HG03175 (cell line): ENCODE results near the gene COX5B.
"Not testable (repeated sequence)": the region's sequence is repeated elsewhere in the genome, so short reads cannot be mapped to it uniquely, and the experiment has no call there.

ENCODE experiments used
- ATAC-seq: cut with Tn5 transposase; IDR thresholded peaks from one replicate; pipeline ENCODE4 v1.9.1; 2021; ENCODE audit warnings: mild to moderate bottlenecking, moderate library complexity; ENCODE audit not compliant: unreplicated experiment

Gene COX5B, protein sequence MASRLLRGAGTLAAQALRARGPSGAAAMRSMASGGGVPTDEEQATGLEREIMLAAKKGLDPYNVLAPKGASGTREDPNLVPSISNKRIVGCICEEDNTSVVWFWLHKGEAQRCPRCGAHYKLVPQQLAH

DNA sequence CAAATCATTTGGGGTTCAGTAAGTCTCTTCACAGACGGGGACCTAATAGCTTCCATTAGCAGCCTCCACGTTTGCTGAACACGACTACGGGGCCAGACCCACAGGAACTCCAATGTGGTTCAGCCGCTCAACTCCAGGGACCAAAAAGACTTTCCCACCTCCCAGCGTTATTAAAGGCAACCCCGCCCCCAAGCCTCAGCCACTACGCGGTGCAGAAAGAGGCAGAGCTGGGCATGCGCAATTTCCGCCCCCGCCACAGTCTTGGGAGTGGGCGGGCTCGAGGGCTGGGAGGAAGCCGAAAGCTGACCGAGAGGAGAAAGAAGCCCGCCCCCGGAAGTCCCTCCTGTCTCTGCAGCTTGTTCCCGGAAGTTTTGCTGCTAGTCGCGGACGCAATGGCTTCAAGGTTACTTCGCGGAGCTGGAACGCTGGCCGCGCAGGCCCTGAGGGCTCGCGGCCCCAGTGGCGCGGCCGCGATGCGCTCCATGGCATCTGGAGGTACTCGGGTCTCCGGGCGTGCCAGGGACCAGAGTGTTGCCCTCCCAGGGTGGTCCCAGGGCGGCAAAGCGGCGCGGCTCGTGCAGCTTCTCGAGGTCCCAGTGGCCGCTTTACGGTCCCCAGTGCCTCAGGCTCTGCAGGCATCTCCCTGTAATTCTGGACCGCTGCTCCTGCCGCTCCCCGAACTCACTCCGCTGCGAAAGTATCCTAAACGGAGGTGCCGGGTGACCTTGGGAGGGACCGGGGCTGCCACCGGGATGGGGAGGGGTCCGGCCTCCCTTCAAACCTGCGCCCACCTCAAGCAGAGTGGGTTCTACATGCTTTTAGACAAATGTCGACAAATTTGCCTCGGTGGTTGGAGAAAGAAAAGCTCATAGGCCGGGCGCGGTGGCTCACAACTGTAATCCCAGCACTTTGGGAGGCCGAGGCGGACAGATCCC, at the start of gene COX5B:
Gene COX5B (plus strand): TSS at position 368 of the 935 bp plus-strand sequence. CDS start 25 bp downstream, at position 393.
- ATAC-seq: peak; percentile 97

DNA sequence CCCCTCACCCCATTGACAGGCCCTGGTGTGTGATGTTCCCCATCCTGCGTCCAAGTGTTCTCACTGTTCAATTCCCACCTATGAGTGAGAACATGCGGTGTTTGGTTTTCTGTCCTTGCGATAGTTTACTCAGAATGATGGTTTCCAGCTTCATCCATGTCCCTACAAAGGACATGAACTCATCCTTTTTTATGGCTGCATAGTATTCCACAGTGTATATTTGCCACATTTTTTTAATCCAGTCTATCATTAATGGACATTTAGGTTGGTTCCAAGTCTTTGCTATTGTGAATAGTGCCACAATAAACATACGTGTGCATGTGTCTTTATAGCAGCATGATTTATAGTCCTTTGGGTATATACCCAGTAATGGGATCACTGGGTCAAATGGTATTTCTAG, 49.7 kb upstream of the COX5B start:
- not testable (repeated sequence) for ATAC-seq

DNA sequence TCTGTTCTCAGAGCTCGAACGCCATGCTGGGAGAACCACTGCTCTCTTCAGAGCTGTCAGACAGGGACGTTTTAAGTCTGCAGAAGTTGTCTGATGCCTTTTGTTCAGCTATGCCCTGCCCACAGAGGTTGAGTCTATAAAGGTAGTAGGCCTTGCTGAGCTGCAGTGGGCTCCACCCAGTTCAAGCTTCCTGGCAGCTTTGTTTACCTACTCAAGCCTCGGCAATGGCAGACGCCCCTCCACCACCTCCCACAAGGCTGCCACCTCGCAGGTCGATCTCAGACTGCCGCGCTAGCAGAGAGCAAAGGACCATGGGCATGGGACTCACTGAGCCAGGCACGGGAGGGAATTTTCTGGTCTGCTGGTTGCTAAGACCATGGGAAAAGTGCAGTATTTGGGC, 44.3 kb upstream of the COX5B start:
- ATAC-seq: not testable (repeated sequence)

DNA sequence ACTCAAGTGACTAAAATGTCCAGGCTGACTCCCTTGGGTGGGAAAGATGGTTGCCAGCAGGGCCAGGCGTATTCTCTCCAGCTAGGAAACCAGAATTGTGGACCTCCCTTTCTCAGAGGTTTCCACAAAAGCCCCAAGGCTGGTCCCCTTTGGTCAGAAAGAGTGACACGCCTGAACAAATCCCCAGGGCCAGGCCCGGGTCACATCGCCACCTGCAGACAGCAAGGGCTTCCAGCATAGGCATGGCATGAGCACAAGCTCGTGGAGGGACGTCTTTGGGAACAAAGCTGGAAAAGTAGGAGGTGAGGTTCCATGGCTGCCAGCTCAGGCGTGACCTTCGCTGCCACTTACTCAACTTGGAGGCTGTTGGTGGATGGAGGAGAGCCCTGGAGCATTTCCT, 40.8 kb upstream of the COX5B start:
- not testable (repeated sequence) for ATAC-seq

DNA sequence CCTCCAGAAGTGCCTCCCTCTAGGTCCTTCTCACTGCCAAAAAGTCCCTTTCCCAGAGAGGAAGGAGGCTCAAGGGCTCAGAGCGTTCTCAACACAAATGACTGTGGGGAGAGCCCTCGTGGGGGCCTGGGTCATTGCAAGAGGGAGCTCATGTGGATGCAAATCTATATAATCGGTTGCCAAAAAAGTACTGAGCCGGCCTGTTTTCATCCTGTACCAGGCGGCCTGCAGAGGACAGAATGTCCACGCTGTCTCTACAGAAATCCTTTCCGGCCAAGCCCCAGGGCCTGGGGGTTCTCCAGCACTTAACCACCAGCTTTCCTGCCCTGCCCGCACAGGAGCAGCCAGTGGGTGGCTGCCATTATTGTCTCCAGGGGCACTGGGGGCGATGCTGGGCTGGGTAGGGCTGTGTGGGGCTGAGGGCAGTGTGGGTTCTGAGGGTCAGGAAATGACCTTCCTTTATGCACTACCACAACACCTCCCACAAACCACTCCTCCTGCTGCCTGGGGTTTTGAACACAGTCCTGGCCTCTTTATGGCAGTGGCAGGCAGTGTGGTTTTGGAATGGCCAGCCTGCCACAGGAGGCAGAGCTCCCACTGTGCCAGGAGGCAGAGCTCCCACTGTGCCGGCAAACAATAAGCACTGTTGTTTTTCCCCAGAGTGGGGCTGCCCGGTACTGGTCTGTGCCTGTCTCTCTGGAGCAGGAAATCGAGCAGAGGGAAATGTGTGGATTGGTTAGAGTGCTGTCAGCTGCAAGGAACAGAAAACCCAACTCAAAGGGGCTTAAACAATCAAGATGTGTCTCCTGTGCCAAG, 40.1 kb upstream of the COX5B start:
- ATAC-seq: not testable (repeated sequence)

DNA sequence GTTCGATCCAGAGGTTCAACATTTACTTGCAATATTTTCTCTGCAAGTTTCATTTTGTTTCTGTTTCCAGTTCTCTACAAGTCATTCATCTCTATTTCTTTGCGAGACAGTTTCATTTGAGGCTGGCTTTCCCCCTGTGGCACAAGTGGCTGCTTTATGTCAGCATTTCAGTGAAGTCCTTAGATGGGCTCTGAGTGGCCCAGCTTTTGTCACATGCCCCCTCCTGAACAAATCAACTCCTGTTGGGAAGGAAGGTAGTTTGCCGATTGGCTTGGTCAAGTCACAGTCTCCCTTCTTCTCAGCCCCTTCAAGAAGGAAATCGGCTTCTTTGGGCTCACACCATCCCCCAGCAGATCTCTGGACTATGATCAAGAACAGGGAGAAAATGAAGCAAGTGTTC, 37.1 kb upstream of the COX5B start:
- not testable (repeated sequence) for ATAC-seq

DNA sequence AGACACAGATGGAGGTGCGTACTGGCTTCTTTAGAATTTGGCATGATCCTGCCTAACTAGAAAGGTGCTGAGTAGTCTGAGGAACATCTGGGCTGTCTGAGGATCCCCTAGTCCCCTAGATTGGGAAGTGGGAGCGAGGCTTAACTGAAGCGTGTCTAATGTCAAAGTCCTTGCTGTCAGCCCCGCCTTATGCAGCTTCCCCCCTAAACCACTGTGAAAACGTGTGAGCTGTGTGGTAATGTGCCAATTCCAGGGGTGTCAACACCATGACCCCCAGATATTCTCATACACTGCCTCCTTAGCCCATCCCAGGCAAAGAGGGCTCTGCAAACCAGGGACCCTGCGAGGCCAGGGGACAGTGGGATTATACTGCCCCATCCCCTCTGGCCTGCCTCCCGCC, 34.0 kb upstream of the COX5B start:
- not testable (repeated sequence) for ATAC-seq

DNA sequence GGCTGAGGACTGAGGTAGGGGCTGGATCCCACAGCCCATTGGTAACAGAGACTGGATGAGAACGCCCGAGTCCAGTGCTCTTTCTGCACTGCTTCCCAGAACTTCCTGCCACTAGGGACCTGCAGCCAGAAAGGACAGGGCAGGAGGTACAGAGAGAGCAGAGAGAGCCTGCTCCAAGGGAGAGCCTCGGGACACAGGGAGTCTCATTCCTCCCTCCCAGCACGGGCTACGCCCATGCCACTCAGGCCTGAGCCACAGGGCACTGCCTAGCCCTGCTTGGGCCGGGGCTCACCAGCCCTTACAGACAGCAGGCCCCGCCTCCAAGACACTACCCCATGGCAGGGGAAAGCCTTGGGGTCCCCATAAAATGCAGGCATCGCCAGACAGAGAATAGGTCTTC, 30.1 kb upstream of the COX5B start:
- not testable (repeated sequence) for ATAC-seq

DNA sequence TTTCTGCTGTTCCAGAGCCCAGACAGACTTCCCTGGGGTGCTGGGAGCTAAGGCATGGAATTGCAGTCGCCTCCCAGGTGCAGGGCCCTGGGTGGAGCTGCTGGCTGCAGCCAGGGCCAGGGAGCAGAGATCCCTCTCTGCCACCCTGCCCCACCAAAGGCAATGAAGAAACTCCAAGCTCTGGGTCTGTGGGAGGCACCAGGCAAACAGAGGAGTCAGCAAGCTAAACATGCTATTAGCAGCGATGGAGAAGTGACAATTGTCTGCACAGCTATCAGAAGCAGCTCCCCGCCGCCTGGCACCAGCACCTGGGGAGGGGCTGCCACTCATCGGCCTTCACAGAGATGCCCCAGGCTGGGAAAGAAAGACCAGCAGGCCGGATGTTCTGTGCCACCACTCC, 28.0 kb upstream of the COX5B start:
- no peak for ATAC-seq

DNA sequence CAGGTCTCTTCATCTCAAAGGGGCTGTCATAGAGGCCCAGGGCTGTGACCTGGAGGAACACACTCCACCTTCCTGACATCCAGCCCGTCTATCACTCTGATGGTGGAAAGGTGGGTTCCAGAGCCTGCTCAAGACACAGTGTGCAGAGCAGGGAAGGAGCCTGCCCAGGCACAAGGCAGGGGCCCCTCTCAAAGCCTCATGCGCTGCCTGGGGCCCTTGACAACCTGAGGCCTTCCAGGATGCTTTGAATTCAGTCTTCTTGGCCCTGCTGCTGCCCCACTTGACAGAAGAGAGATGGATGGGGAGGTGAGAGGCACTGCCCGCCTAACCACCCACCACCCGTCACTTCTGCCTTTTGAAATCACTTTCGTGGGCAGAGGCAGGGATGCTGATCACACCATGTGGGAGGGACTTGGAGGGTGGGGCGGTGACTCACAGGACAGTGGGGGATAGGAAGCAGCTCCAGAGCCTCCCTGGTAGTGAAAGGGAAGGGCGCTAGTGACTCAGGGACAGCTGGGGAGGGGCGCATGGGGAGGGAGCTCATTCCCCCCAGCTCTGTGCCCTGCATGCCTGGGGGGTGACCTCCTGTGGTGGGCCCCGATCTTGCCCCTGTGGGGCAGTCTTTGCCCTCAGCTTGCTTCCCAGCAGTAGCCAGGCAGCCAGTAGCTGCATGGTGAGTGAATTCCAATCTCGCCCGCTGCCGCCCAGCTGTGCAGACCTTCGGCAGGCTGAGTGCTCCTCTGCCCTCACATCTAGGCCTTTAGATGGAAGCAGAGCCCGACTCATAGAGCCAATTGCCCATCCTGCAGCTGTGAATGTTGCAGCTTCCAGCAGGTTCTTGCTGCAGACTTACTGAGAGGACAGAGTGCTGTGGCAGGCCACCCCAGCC, 26.7 kb upstream of the COX5B start:
- ATAC-seq: not testable (repeated sequence)

DNA sequence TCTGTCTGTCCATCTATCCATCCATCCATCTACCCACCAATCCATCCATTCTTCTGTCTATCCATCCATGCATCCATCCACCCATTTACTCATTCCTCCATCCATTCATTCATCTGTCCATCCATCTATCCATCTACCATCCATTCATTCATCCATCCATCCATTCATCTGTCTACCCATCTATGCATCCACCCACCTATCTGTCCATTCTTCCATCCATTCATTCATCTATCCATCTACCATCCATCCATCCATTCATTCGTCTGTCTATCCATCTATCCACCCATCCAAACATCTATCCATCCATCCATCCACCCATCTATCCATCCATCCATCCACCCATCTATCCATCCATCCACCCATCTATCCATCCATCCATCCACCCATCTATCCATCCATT, 25.4 kb upstream of the COX5B start:
- ATAC-seq: not testable (repeated sequence)

DNA sequence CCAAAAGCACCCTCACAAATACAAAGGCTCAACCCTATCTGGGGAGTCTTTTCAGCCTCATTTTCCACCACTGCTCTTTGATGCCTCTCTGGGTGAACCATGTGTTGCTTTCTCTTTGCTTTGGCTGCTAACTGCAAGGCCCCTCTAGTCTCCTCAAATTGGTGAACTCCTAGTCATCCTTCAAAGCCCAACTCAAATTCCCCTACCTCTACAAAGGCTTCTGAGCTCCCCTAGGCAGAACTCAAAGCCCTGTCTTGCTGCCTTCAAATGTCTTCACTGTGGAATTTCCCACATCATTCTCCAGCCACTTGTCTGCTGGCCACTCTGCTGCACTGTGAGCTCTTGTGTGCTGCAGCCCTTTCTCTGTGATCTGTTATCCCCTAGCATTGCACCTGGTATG, 22.9 kb upstream of the COX5B start:
- ATAC-seq: not testable (repeated sequence)

DNA sequence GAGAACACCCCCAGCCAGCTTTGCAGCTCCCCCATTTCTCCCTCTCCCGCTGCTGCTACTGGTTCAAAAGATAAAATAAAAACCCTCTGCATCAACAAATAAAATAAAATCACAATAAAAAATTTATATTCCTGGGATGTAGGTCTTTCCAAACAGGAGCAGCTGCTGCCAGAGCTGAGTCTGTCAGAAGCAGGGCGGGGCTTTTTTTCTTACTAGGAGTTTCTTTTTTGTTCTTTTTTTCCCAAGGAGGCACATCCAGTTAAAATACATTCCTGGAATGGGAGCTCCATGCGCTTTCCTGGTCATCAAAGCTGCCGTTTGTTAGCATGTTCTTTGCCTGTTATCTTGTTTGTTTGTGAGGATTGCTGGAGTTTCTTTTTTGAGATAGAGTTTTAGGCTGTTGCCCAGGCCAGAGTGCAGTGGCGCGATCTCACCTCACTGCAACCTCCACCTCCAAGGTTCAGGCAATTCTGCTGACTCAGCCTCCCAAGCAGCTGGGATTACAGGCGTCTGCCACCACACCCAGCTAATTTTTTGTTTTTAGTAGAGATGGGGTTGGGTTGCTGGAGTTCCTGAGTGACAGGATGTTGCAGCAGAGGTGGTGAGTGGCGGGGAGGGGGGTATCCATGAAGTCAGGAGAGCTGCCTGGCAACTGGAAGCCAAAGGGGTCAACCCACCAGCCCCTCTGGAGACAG, 20.4 kb upstream of the COX5B start:
- not testable (repeated sequence) for ATAC-seq

DNA sequence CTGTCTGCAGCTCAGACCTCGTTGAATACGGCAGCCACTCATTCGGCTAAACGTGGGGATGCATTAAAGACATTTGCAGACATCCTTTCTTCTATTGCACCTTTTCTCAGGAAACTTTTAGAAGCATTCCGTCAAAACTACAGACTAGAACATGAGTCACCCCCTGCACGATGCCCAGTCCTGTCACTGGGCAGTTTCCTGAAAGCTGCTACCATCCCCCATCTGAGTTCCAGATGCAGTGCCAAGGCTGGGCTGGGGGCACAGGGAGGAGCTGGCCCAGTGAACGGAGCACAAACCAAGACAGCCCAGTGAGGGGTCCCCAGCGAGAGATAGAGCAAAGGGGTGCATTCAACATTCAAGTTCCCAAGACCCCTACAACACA, 19.8 kb upstream of the COX5B start:
- not testable (repeated sequence) for ATAC-seq

DNA sequence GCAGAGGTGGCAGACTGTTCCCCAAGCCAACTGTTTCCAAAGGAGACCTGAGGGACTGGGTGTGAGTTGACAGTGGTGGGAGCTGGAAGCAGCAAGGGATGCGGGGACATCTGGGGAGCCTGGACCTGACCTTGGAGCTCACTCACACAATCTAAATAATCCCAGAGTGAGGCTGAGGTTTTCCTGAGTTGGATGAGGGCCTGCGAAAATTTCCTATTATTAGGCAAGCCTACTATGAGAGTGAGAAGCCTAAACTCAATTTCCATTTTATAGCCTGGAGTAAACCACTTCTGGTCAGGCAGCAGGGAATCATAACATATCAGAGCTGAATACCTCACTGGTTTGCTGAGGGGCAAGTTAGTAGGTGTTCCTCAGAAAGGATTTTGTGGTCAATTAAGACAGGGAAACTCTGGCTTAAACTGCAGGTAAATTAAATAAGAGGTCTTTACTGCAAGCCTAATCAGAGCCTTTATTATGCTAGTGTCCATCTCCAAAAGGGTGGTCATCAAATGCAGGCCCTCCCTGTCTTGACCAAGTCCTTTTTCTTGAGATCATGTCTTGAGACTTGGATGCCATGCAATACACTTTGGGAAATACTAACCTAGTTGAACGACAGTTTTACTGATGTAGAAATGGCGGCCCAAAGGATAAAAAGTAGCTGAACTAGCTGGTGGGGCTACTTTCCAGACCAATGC, 1.7 kb upstream of the COX5B start:
- ATAC-seq: no peak

DNA sequence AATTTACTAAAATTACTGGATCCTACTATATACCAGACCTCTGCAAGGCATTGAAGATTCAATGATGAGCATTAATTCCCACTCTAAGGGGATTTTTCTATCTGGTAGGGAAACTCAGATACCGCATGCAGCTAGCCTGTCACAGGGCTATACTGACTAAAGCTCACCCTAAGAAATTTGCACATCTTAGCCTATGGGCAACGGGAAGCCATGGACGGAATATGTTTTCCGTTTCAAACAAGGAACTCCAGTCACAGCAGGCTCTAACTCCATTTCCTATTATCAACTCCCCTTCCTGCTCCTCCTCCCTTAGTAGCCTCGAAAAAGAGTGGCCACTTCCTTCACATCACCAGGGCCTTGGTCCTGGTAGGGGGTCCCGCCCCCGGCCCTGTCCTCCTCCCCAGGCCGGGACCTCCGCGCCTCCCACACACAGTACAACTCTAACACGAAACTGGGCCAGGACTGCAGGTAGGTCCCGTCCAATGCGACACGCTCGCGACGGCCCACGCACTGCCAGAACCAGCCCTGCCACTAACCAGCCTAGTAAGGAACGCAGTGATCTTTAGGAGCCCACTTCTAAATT, 659 bp upstream of the COX5B start:
- peak; percentile 27 for ATAC-seq

DNA sequence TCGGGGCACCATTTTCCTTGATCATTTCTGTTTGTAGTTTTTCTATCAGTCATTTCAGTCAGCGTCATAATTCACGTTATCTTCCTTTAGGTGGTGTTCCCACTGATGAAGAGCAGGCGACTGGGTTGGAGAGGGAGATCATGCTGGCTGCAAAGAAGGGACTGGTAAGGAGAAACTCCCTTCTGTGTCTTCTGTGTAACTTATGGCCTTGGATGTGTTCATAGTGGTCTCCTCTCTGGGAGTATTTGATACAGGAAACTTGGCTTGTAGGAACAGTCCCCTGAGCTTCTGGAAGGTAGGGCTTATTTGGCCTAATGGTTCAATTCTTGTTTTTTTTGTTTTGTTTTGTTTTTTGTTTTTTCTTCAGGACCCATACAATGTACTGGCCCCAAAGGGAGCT, 1.1 kb downstream of the COX5B start:
- ATAC-seq: no peak

DNA sequence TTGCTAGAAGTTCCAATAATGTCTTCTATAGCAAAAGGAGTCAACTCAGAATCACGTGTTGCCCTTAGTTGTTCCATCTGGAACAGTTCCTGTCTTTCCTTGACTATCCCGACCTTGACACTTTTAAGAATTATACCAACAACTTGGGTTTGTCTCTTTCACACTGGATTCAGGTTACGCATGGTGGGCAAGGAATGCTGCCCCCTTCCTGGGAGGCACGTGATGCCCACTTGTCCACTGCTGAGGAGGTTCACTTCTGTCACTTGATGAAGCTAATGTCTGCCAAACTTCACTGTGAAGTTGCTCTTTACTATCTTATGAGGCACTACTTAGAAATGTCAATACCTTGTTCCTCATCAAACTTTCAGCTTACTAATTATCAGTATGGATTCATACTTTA, 5.3 kb downstream of the COX5B start:
- ATAC-seq: no peak

DNA sequence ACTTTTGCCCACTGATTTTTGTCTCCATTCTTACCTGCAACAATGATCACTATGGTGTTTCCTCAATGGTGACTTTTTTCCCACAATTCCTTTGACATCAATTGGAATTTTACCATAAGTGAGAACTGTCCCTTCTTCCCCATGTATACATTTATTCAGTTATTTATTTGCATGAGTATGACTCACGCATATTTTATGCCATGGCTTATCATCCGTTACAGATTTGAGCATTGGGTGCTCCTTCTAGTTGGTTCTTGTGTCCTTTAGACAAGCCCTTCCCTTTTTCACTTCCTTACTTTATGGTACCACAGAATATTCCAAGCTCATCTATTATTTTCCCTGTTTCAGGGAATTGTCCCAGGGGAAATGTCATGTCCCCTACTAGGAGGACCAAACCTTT, 7.6 kb downstream of the COX5B start:
- no peak for ATAC-seq
